Fibroblast of mammary gland (primary cell): ENCODE measurements around the gene FGF14.

Experiments used
- DNase-seq: peaks from one replicate; pipeline ENCODE4 v3.0.0-alpha.2; 2010; ENCODE audit warnings: low read depth
- H3K4me3 ChIP-seq: 2 replicates; pipeline ENCODE4 v1.5.1; 2011; ENCODE audit warnings: low read depth, mild to moderate bottlenecking, low read length, moderate library complexity; ENCODE audit not compliant: control insufficient read depth
- TF ChIP-seq, protein P1 (sequence below): conservative IDR thresholded peaks from 2 replicates; pipeline ENCODE4 v1.5.1; 2011; ENCODE audit warnings: low read depth, low read length, inconsistent platforms; ENCODE audit not compliant: control insufficient read depth, insufficient read depth

Gene FGF14

GRCh38 chr13:101959016-101959415, 442.8 kb downstream of the FGF14 start:
- DNase-seq, result no peak
- no peak overlapping the region for H3K4me3 ChIP-seq
- TF ChIP-seq, protein P1, sequence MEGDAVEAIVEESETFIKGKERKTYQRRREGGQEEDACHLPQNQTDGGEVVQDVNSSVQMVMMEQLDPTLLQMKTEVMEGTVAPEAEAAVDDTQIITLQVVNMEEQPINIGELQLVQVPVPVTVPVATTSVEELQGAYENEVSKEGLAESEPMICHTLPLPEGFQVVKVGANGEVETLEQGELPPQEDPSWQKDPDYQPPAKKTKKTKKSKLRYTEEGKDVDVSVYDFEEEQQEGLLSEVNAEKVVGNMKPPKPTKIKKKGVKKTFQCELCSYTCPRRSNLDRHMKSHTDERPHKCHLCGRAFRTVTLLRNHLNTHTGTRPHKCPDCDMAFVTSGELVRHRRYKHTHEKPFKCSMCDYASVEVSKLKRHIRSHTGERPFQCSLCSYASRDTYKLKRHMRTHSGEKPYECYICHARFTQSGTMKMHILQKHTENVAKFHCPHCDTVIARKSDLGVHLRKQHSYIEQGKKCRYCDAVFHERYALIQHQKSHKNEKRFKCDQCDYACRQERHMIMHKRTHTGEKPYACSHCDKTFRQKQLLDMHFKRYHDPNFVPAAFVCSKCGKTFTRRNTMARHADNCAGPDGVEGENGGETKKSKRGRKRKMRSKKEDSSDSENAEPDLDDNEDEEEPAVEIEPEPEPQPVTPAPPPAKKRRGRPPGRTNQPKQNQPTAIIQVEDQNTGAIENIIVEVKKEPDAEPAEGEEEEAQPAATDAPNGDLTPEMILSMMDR, result no peak

DNA sequence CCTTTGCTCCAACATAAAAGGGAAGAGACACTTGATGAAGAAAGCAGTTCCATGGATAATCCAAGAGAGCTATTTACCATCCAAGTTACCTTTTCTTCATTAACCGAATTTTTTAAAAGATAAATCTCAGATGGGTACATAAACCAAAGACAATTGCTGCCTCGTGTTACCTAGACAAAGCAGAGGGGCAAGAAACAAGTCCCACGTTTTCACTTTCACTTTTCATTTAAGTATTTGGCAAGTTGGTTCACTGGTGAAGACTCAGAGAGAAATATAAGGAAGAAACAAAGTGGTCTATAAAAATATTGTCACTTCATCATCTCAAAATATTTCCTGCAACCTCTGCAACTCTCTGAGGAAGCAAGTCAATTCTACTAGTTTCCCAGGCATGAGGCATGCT, 446.1 kb downstream of the FGF14 start:
- no peak overlapping the region for H3K4me3 ChIP-seq
- DNase-seq, result no peak
- TF ChIP-seq, protein P1, result no peak

GRCh38 chr13:101951114-101951513, 450.7 kb downstream of the FGF14 start:
- no peak for DNase-seq
- H3K4me3 ChIP-seq, result no peak overlapping the region
- TF ChIP-seq, protein P1, result no peak

- H3K4me3 ChIP-seq, result no peak overlapping the region
- no peak for DNase-seq
- TF ChIP-seq, protein P1, result no peak
Measured at GRCh38 chr13:101949681-101950080, 452.2 kb downstream of the FGF14 start.

- H3K4me3 ChIP-seq, result no peak overlapping the region
- DNase-seq, result no peak
- TF ChIP-seq, protein P1, result no peak
Measured at GRCh38 chr13:101946401-101946800, 455.4 kb downstream of the FGF14 start.

- no peak overlapping the region for H3K4me3 ChIP-seq
- no peak for DNase-seq
- TF ChIP-seq, protein P1, result no peak
Measured at GRCh38 chr13:101945435-101945834, 456.4 kb downstream of the FGF14 start.

GRCh38 chr13:101944521-101944920, 457.3 kb downstream of the FGF14 start:
- TF ChIP-seq, protein P1, result no peak
- DNase-seq, result peak; percentile 31
- no peak overlapping the region for H3K4me3 ChIP-seq
